ENCODE data around the gene LCN1.
"Not testable (repeated sequence)": the region's sequence is repeated elsewhere in the genome, so short reads cannot be mapped to it uniquely, and the experiment has no call there.

GRCh38 chr9:135513906-135514305, 7.3 kb upstream of the LCN1 start:
- not testable (repeated sequence) for TF ChIP-seq CTCF (conservative IDR thresholded peaks at IDR 0.05; ENCODE audit: low read depth, low read length); EZH2 (IDR thresholded peaks at IDR 0.05; ENCODE audit: low read length, unreplicated experiment)

Data from PC-3 (cell line).